HG03469 (cell line): ENCODE results near the gene TTLL5.
A peak's percentile ranks its signal among the peaks of the same experiment; 100 is the strongest.
"Not testable (repeated sequence)": the region's sequence is repeated elsewhere in the genome, so short reads cannot be mapped to it uniquely, and the experiment has no call there.

Source experiments
- ATAC-seq: cut with Tn5 transposase; IDR thresholded peaks from one replicate; pipeline ENCODE4 v1.9.1; 2021; ENCODE audit warnings: mild to moderate bottlenecking, moderate library complexity, moderate number of reproducible peaks; ENCODE audit not compliant: unreplicated experiment

TTLL5 gene

GRCh38 chr14:75649773-75650172 is 11.3 kb upstream of the TTLL5 start:
- no peak for ATAC-seq

GRCh38 chr14:75650253-75651058 is 10.6 kb upstream of the TTLL5 start:
- ATAC-seq = no peak

- ATAC-seq = no peak
These were observed 7.5 kb upstream of the TTLL5 start for GRCh38 chr14:75653563-75653962.

GRCh38 chr14:75654127-75654732 is 6.8 kb upstream of the TTLL5 start:
- ATAC-seq = peak; percentile 48

GRCh38 chr14:75655235-75655634 is 5.8 kb upstream of the TTLL5 start:
- no peak for ATAC-seq

- ATAC-seq = no peak
These were observed 3.7 kb upstream of the TTLL5 start for GRCh38 chr14:75657331-75657730.

GRCh38 chr14:75658957-75659356 is 2.1 kb upstream of the TTLL5 start:
- ATAC-seq = no peak

- no peak for ATAC-seq
These were observed 812 bp upstream of the TTLL5 start for GRCh38 chr14:75660238-75660629.

- no peak for ATAC-seq
These were observed 411 bp downstream of the TTLL5 start for GRCh38 chr14:75661499-75661814.

- ATAC-seq = no peak
These were observed 1.9 kb downstream of the TTLL5 start for GRCh38 chr14:75662966-75663365.

- no peak for ATAC-seq
These were observed 6.2 kb downstream of the TTLL5 start for GRCh38 chr14:75667099-75667765.

GRCh38 chr14:75672605-75673192 is 11.7 kb downstream of the TTLL5 start:
- ATAC-seq = no peak

- ATAC-seq = no peak
These were observed 12.4 kb downstream of the TTLL5 start for GRCh38 chr14:75673345-75674035.

- ATAC-seq = no peak
These were observed 14.4 kb downstream of the TTLL5 start for GRCh38 chr14:75675265-75675960.

GRCh38 chr14:75685910-75686309 is 24.9 kb downstream of the TTLL5 start:
- no peak for ATAC-seq

GRCh38 chr14:75689012-75689411 is 28.0 kb downstream of the TTLL5 start:
- no peak for ATAC-seq

- ATAC-seq = no peak
These were observed 29.0 kb downstream of the TTLL5 start for GRCh38 chr14:75690010-75690409.

- not testable (repeated sequence) for ATAC-seq
These were observed 34.0 kb downstream of the TTLL5 start for GRCh38 chr14:75695025-75695424.

GRCh38 chr14:75697386-75697785 is 36.3 kb downstream of the TTLL5 start:
- no peak for ATAC-seq

GRCh38 chr14:75697918-75698317 is 36.9 kb downstream of the TTLL5 start:
- no peak for ATAC-seq

- ATAC-seq = no peak
These were observed 38.3 kb downstream of the TTLL5 start for GRCh38 chr14:75699331-75699730.
